ENCODE measurements around the gene ERI3. TPM values are rescaled to one million over a fixed set of nuclear protein-coding genes. Genes with fewer than 3 reads are reported as not detected.
A peak's percentile ranks its signal among the peaks of the same experiment; 100 is the strongest.

Gene ERI3, protein sequence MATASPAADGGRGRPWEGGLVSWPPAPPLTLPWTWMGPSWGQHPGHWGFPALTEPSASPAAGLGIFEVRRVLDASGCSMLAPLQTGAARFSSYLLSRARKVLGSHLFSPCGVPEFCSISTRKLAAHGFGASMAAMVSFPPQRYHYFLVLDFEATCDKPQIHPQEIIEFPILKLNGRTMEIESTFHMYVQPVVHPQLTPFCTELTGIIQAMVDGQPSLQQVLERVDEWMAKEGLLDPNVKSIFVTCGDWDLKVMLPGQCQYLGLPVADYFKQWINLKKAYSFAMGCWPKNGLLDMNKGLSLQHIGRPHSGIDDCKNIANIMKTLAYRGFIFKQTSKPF
- 10 to 100 TPM; 84.4 to 90.2 (median 86.8) TPM for polyA plus RNA-seq (ENCODE audit: insufficient read length in 3 of 3)

DNA sequence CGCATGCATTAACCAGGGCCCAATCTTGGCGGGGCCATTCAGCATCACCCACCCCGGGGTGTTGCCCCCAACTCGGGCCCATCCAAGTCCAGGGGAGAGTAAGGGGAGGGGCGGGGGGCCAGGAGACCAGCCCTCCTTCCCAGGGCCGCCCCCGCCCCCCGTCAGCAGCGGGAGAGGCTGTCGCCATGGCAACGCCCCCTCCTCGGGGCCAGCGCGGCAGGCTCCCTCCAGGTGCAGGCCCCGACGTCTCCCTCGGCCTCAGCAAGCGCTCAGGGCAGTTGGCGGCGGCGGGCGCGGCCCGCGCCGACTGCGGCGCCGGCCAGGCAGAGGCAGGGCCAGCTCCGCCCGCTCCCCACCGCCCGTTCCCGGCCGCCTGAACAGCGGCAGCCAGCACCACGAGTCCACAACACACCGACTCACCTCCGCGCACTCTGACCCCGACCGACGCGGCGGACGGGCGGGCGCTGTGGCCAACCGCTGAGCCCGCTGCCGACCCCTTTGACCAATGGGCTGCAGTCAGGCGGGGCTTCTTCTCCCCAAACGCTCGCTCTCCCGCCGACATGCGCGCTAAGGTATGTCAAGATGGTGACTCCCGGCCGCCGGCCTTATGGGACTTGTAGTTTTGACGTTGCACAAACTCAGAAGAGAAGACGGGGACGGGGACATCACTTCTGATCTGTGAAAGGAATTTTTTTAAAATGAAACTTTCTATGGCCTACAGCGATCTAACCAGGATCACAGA is at the start of gene ERI3:
TSS of gene ERI3 (minus strand) at position 418 of the 742 bp plus-strand sequence. CDS start at position 187, 231 bp downstream.
- DNase-seq (ENCODE audit: low read depth in 3 of 3, low spot score in 2 of 3): peak; percentile 81 to 93 (median 86)

DNA sequence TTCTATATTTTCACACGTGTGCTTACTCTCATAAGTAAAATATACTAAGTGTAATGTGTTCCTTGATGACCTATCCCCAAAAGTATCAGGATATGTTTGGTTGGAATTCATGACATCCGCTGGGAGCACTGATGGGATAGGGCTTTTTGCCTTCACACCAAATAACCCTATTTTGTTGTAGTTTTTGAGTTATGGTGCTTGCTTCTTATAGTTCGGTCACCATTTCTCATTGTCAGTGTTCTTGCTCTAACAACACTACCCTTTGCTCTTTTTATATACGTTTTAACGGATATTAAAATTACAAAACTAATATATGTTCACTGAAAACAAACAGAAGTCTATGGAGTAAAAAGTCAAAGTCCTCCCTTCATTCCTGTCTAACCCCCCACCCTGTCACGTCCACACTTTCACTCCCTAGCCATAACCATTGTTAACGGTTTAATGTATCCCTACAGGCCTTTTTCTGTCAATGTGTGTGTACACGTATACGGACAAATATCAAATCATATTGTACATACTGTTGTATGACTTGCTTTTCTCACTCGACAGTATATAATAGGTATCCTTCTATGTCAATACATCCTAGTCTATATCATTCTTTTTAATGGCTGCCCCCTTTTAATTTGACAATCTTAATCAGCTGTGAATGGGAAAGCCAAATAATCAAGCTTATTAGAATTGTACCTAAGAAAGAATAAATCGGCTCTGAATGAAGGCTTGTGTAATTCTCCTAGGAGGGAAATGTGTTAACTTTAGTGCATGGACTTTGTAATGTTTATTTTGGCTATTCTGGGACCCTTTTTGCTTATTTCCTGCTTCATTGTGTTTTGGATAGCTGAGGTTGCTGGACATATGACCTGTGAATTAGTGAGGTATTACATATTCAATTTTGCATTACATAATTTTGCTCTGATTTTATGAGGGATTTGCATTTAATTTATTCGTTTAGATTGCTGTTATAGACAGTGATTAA is 46.5 kb upstream of the ERI3 start:
- DNase-seq (ENCODE audit: low read depth in 3 of 3, low spot score in 2 of 3): no peak

DNA sequence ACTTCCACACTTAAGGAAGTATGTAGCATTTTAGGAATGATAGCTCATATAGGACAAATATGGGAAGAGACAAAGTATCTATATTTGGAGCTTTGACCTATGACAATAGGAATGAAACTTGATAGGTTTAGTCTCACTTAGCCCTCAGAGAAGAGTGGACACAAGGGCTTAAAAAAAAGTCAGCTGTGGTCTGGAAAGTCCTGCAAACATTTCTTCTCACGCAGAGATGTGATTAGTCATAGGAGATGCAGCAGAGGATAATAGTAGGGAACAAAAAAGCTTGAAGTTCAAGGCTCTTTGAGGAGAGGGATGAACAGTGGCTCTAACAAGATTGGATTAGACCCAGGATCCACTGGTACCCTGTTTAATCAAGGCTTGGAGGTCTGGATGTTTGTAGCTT is 35.2 kb upstream of the ERI3 start:
- DNase-seq (ENCODE audit: low read depth in 3 of 3, low spot score in 2 of 3): no peak

DNA sequence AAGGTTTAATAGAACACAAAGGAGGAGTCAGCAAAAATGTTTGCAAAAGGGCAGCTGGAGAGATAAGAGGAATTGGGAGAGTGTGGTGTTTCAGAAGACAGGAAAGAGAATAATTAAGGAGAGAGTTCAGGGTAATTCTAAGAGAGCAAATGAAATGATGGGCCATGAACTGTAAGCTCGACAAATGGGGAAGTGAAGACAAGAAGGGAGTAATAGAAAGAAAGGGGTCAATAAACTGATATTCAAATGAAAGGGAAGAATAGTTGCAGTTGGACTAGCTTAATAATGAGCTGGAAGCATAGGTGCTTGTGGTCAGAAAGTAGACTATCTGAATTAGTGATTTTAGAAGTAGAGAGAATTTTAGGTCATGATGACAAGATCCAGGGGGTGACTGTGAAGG is 34.4 kb upstream of the ERI3 start:
- DNase-seq (ENCODE audit: low read depth in 3 of 3, low spot score in 2 of 3): no peak

DNA sequence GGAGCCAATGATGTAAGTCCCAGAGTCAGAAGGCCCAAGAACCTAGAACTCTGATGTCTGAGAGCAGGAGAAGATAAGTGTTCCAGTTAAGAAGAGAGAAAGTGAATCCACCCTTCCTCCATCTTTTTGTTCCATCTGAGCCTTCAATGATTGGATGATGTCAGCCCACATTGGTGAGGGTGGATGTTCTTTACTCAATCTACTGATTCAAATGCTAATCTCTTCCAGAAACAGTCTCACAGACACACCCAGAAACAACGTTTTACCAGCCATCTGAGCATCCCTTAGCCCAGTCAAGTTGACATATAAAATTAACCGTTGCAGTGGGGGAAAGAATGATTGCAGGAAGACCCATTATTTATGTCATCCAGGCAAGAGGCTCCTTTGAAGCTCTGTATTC is 33.5 kb upstream of the ERI3 start:
- DNase-seq (ENCODE audit: low read depth in 3 of 3, low spot score in 2 of 3): no peak

DNA sequence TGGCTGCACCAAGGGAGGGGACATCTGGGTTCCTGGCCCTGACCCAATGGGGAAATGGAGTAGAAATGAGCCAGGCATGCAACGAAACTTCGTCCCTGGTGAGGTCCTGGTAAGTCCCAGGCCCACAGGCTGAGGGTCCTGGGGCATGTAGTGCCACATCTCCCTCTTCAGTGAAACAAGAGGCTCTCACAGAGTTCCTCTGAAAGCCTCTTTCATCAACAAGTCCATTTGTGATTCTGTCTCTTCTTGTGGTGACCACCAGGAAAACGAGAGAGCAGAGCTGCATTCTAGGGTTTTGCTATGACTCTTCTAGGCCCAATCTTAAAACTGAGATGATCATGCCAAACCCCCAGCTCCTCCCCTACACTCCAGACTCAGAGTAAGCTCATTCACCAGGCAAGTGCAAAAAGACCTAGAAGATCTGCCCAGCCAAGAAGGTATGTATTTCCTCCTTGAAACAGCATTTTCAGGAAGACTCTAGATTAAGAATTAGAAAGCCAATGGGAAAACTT is 25.7 kb upstream of the ERI3 start:
- DNase-seq (ENCODE audit: low read depth in 3 of 3, low spot score in 2 of 3): no peak

DNA sequence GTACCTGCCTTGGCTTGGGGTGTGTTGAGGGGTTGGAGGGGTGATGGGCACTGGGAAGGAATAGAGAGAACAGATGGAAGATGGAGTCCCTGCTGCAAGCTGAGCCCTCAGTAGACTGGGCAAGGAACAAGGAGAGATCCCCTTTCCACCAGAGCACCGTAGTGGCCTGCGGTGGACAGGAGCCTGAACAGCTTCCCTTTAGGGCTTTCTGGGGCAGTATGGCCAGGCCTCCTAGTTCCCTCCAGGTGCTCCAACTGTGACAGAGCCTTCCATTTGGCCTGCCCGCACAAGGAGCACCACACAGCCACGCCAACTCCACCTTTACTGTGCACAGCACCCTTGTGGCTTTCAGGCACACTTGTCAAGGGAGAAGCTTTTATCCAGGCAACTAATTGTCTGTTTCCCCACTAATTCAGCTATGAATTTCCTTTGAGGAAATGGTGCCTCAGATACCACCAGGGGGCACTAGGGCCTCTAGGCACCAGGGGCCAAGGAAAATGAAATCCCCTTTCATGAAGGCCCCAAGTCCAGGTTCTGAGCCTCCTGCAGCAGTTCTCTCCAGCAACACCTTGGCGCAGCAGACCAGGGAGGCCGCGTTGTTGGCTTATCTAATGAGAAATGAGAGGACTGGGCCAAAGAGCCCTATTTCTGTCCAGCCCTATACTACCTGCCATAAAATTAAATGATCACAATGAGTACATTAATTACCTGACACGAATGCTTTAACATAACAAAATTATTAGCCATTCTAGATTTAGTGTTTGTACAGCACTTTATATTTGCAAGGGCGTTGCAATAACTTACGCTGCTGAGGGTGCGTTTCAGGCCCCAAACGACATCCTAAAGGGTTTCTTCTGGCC is 23.1 kb upstream of the ERI3 start:
- no peak for DNase-seq (ENCODE audit: low read depth in 3 of 3, low spot score in 2 of 3)

DNA sequence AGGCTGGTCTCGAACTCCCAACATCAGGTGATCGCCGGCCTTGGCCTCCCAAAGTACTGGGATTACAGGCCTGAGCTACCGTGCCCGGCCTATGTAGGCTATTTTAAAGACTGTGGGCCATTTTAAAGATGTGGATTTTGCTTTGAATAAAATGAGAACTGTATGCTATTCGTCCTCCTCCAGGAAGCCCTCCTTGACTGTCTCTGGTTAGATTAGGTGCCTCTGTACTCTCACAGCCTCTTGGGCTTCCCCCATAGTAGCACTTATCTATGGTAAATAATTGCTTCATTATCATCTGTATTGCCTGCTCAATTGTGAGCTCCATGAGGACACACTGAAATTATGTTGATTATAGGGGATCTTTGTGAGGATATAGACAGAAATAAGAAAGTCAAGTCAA is 20.5 kb upstream of the ERI3 start:
- DNase-seq (ENCODE audit: low read depth in 3 of 3, low spot score in 2 of 3): no peak

DNA sequence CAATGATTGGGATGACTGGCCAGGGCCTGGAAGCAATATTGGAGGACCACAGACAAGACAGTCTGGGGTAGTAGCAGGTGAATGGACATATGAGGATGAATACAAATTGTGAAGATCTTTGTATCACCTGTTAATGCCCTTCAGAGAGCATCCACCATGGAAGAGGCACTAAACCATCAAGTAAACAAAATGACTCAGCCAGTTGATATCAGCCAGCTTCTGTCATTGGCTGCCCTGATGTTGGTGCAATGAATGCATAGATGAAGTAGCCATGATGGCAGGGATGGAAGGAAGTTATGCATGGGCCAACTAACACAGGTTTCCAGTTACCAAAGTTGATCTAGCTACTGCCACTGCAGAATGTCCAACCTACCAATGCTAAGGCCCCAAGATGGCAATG is 16.1 kb upstream of the ERI3 start:
- no peak for DNase-seq (ENCODE audit: low read depth in 3 of 3, low spot score in 2 of 3)

DNA sequence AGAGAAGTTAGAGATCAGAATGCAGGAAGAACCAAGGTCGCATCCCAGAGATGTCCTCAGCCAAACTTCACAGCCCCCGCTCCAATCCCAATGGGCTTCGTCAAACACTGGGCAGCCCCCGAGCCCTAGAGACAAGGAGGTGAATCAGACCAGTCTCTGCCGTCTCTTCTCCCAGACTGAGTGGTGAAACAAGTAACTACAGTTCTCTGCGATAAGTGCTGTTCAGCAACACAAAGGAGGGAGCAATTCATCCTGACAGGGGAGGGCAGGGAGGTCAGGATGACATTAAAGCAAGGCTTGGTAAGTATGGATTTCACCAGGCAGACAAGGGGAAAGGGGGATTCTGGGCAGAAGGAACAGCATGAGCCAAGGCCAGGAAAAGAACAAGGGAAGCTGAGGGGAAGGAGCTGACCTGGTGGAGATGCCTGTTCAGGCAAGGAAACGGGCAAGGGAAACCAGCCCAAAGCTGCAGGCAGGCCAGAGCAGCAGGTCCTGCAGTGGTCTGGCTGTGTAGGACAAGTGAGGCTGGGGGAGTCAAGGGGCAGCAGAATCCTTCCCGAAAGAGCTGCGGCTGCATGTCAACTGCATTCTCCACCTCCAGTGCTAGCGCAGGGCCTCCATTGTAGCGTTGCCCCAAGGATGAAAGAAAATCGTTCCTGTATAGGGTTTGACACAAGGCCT is 13.6 kb upstream of the ERI3 start:
- DNase-seq (ENCODE audit: low read depth in 3 of 3, low spot score in 2 of 3): no peak

DNA sequence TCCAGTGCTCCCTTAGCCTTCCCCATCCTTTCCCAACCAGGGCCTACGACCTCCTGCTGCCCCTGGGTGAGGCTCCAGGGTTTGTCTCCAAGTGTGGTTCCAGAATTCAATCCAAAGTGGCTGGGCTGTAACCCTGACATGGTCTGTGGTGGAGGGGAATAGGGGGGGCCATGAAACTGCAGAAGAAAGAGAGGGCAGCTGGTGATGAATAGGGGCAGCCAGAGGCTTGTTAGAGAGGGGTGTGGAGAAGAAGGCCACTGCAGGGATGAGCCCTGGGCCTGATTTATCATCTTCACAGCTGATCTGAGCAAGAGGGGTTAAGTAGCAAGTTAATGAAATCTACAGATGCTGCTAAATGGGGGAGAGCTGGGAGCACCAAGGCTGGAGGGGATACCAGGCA is 12.9 kb upstream of the ERI3 start:
- no peak for DNase-seq (ENCODE audit: low read depth in 3 of 3, low spot score in 2 of 3)

DNA sequence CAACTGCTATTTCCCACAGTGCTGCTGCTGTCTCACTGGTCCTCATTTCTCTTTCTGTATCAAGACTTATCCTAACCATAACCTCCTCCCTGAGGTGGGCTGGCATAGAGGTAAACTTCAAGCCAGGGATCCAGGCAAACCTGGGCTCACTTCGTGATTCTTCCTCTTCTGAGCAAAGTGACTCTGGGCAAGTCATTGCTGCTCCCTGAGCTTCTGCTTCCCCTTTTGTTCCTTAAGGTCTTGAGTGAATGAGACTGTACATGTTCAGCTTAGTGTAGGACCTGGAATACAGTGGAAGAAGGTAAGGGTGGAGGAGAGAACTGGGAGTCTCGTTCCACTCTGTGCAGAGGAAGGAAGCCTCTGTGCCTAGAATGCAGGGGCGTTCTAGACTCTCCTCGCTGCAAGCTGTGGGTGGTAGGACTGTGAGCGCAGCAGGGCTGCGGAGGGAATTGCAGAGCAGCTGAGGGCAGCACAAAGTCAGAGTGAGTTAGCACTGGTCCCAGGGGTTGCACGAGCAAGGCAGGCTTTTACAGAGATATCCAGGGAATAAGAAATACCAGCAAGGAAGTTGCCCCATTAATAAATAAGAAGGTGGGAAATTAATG is 11.4 kb upstream of the ERI3 start:
- DNase-seq (ENCODE audit: low read depth in 3 of 3, low spot score in 2 of 3): no peak

DNA sequence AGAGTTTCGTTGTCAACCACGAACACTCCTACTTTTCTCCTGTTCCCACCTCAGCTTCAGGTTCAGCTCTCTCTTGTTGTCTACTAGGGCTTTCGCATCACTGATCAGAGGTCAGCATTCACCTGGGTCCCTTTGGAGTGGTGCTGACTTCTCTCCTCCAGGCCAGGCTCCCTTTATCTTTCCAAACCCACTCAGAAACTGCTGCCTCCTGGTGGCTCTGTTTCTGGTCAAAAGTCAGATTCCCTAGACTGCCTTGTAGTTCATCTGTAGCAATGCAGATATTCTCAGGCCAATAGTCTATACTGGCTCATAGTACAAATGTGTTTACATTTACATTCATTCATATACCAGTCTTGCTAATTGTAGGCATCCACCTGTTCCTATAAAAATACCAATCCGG is 6.4 kb upstream of the ERI3 start:
- no peak for DNase-seq (ENCODE audit: low read depth in 3 of 3, low spot score in 2 of 3)

DNA sequence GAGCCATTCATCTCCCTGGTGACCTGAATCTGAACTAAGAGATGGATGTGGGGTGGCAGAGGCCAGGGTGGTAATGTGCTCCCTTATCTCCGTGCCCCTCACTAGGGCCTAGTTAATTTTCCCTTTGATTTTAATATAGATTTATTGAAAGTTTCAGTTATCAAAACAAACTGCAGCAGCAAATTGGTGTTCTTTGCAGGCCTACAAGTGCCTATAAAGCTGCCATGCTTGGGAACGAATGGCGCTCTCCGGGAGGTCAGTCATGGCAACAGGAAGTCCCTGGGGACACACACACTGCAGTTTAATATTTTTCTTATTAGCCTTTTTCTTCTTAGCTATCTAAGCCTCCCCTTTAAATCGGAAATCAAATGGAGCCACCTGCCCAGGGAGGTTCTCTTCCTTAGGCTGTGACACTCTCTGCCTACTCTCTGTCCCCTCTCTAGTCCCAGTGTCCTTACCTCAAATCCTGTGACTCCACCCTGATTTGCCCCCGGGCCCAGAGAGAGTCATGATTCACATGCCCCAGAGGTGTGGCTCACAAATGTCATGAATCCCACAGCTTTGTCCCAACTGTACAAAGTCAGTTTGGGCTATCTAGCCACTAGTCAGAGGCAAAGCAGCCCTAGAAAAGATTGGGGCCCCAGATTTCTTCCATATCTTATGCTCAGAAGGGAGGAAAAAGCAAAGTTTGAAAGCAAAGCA is 4.3 kb upstream of the ERI3 start:
- no peak for DNase-seq (ENCODE audit: low read depth in 3 of 3, low spot score in 2 of 3)

DNA sequence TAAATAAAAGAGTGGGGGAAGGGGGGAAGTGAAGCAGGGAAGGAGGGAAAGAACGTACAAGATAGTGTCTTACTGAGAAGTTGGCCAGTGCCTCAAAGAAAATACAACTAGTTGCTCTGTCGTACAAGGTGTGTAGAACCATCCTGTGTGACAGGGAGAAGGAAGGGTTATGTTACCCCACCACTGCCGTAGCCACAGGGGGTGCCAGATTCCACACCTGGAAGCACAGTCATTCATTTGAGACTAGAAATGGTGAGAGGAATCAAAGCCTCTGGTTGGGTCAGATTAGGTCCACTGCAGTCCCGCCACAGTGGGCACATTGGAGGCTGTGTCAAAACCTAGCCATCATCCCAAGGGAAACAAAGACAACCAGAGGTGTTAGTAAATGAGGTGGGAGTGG is 2.7 kb upstream of the ERI3 start:
- no peak for DNase-seq (ENCODE audit: low read depth in 3 of 3, low spot score in 2 of 3)

DNA sequence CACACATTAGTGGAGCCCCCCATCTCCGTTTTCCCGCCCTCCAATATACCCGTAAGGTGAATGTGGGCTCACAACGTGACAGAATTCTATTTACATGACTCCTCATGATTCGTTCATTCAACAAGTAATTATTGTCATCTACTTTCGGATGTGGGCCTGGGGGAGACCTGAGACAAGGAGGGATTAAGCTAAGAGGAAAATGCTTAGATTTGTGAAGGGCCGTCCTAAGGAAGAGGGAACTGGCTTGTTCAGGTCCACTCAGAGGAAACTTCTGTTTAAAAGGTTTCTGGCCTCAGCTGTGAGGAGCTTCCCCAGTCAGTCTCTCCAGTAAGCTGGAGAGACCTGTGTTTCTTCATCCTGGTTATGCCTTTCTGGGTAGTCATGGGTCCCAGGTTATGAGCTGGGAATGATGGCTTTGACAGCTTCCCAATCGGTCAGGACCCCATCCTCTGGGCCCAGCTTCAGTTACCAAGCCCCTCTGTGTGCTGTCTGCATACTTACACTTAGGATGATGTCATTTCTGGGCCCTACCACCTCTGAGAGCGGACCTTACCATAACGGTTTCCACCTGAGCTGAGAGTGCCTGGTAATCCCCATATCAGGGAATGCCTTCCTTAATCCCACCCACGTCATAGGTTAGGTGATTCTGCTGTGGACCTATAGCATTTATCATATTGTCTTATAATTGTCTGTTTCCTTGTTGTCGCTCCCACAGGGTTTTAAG is 687 bp upstream of the ERI3 start:
- DNase-seq (ENCODE audit: low read depth in 3 of 3, low spot score in 2 of 3): no peak

DNA sequence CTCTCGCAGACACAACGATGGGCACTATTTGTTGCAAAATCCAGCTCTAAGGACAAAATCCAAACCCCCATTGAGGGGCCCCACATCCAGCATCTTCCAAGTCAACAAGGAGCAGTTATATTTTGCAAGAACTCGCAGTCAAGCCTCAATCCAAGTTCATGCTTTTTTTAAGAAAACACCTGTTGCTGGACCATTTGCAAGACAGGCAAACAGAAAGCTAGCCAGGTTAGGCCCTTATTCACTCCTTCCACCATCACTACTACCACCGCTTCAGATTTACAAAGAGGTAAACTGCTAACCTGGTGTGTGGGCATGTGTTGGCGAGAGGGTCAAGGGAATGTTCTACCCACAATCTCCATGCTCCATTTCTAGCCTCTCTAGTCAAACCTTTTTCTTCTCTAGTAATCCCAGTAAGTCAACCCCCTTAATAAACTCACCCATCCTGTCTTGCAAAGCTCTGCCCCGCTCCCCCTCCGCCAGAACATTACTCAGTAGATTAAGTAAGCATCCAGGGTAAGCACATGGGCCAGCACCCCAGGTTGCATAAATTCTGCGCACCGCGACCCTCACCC is 703 bp downstream of the ERI3 start:
- no peak for DNase-seq (ENCODE audit: low read depth in 3 of 3, low spot score in 2 of 3)

Data from right renal cortex interstitium (tissue), 3 donors.